A673 (cell line): ENCODE data around the gene WDR7.
"Not testable (repeated sequence)": the region's sequence is repeated elsewhere in the genome, so short reads cannot be mapped to it uniquely, and the experiment has no call there.

Experiments
- CTCF ChIP-seq: fragments of 300-800, 200-600 bp; sonication (generic); conservative IDR thresholded peaks from 2 replicates; pipeline ENCODE4 v1.5.1; 2017; ENCODE audit warnings: low read depth, mild to moderate bottlenecking, antibody characterized with exemption, low read length, moderate library complexity, mixed read lengths
- EZH2 ChIP-seq: fragments of 200-600 bp; sonication (generic); IDR thresholded peaks from 2 replicates; pipeline ENCODE4 v1.6.1; 2017; ENCODE audit warnings: borderline replicate concordance, low read depth, mild to moderate bottlenecking, mixed read lengths, antibody characterized with exemption, low read length; ENCODE audit not compliant: poor library complexity, severe bottlenecking

GRCh38 chr18:56654280-56654679 lies 3.1 kb downstream of the WDR7 start:
- not testable (repeated sequence) for TF ChIP-seq EZH2, CTCF
